NCI-H748 (cell line): ENCODE data around the gene MIF4GD.
A peak's percentile ranks its signal among the peaks of the same experiment; 100 is the strongest.
"Not testable (repeated sequence)": the region's sequence is repeated elsewhere in the genome, so short reads cannot be mapped to it uniquely, and the experiment has no call there.

Source experiments
- DNase-seq: peaks from one replicate; lab custom pipeline; 2025; ENCODE audit not compliant: unreplicated experiment; lab: John Stamatoyannopoulos, UW

MIF4GD gene

GRCh38 chr17:75270966-75271232 lies at the start of gene MIF4GD:
MIF4GD (minus strand) TSS chr17:75271231; CDS start chr17:75270195, 1,036 bp downstream.
- peak; percentile 81 for DNase-seq

GRCh38 chr17:75319904-75320691 lies 49.1 kb upstream of the MIF4GD start:
- DNase-seq: no peak

- DNase-seq: no peak
These were observed 47.7 kb upstream of the MIF4GD start for GRCh38 chr17:75318615-75319222.

- DNase-seq: no peak
These were observed 47.2 kb upstream of the MIF4GD start for GRCh38 chr17:75318211-75318610.

GRCh38 chr17:75317671-75318070 lies 46.6 kb upstream of the MIF4GD start:
- peak; percentile 23 for DNase-seq

- no peak for DNase-seq
These were observed 45.2 kb upstream of the MIF4GD start for GRCh38 chr17:75316253-75316652.

- DNase-seq: no peak
These were observed 44.7 kb upstream of the MIF4GD start for GRCh38 chr17:75315541-75316243.

GRCh38 chr17:75313941-75314551 lies 43.0 kb upstream of the MIF4GD start:
- no peak for DNase-seq

- DNase-seq: no peak
These were observed 38.0 kb upstream of the MIF4GD start for GRCh38 chr17:75308732-75309629.

- no peak for DNase-seq
These were observed 37.1 kb upstream of the MIF4GD start for GRCh38 chr17:75307957-75308731.

- no peak for DNase-seq
These were observed 30.6 kb upstream of the MIF4GD start for GRCh38 chr17:75301502-75302206.

- DNase-seq: no peak
These were observed 30.0 kb upstream of the MIF4GD start for GRCh38 chr17:75301049-75301448.

- DNase-seq: no peak
These were observed 29.2 kb upstream of the MIF4GD start for GRCh38 chr17:75300280-75300679.

- no peak for DNase-seq
These were observed 24.4 kb upstream of the MIF4GD start for GRCh38 chr17:75295201-75296158.

GRCh38 chr17:75292810-75293448 lies 21.9 kb upstream of the MIF4GD start:
- DNase-seq: not testable (repeated sequence)

GRCh38 chr17:75289832-75290337 lies 18.9 kb upstream of the MIF4GD start:
- DNase-seq: peak; percentile 18

- peak; percentile 95 for DNase-seq
These were observed 18.2 kb upstream of the MIF4GD start, which contains the start of gene SLC25A19 for GRCh38 chr17:75289115-75289831. SLC25A19 (minus strand) TSS chr17:75289433; CDS start chr17:75286764, 2,669 bp downstream.
